A549 (cell line): Measurements from ENCODE around the gene ANXA10. TPM values are rescaled to one million over a fixed set of nuclear protein-coding genes. Genes with fewer than 3 reads are reported as not detected.

ENCODE experiments used
- ATAC-seq, 2 experiments: fragments of 200-7000 bp in 1 of 2; fragments of >200 bp in 1 of 2; cut with Nextera tagmentation in 1 of 2; cut with Tn5 transposase in 1 of 2; 3 replicates each; pipeline versions ENCODE4 v1.8.0 to v1.9.1; 2018 to 2020; ENCODE audit warnings: mild to moderate bottlenecking in 1 of 2, moderate library complexity in 1 of 2
- CTCF ChIA-PET: fragments of 300-600 bp; sonication (Branson Sonifier 250); formaldehyde crosslinking; extraction: SDS; loops from one replicate; lab custom pipeline; 2021; ENCODE audit warnings: antibody characterized with exemption, inconsistent platforms; lab: Yijun Ruan, JAX
- POLR2A ChIA-PET: fragments of 350-600 bp; formaldehyde crosslinking; extraction: SDS; loops from one replicate; lab custom pipeline; 2021; ENCODE audit warnings: antibody characterized with exemption, inconsistent platforms; lab: Yijun Ruan, JAX
- DNase-seq, 2 experiments: peaks; one replicate each; pipeline versions ENCODE4 v3.0.0 to v3.0.0-alpha.2; 2011 to 2016; ENCODE audit warnings: low read depth in 1 of 2, low spot score in 1 of 2
- FAIRE-seq: peaks from 2 replicates; lab custom pipeline; 2011; peaks lifted over from hg19 to GRCh38; lab: Jason Lieb, UNC
- H3K27ac ChIP-seq, 2 experiments: fragments of >200 bp; sonication (Bioruptor Twin); formaldehyde crosslinking; 3 replicates each; pipeline ENCODE4 v1.5.1; 2016 to 2017
- H3K4me1 ChIP-seq: fragments of >200 bp; sonication (Bioruptor Twin); formaldehyde crosslinking; 3 replicates; pipeline ENCODE4 v1.6.1; 2016
- H3K4me2 ChIP-seq: fragments of >200 bp; sonication (Bioruptor Twin); formaldehyde crosslinking; 3 replicates; pipeline ENCODE4 v1.6.1; 2016
- H3K4me3 ChIP-seq: fragments of >200 bp; sonication (Bioruptor Twin); formaldehyde crosslinking; 3 replicates; pipeline ENCODE4 v1.5.1; 2016
- H3K9me3 ChIP-seq: fragments of >200 bp; sonication (Bioruptor Twin); formaldehyde crosslinking; 3 replicates; pipeline ENCODE4 v1.6.1; 2016
- ATOH8 ChIP-seq: fragments of 250-450 bp; sonication (Bioruptor Pico); IDR thresholded peaks from 2 replicates; pipeline ENCODE4 v1.5.0; 2020; ENCODE audit warnings: low read depth, mild to moderate bottlenecking, moderate library complexity
- BCL3 ChIP-seq: fragments of >200 bp; sonication (Bioruptor Twin); formaldehyde crosslinking; IDR thresholded peaks from 3 replicates; pipeline ENCODE4 v1.6.1; 2016
- BHLHE40 ChIP-seq: IDR thresholded peaks from 2 replicates; pipeline ENCODE4 v1.6.1; 2012; ENCODE audit warnings: low read depth, low read length, inconsistent platforms
- CBX8 ChIP-seq: fragments of 200-600 bp; sonication (generic); IDR thresholded peaks from 2 replicates; pipeline ENCODE4 v1.6.1; 2016
- CHD4 ChIP-seq: fragments of 200-600 bp; sonication (generic); IDR thresholded peaks from 2 replicates; pipeline ENCODE4 v1.6.1; 2016; ENCODE audit warnings: antibody characterized with exemption, mild to moderate bottlenecking, borderline replicate concordance
- CTCF ChIP-seq: fragments of >200 bp; sonication (Bioruptor Twin); formaldehyde crosslinking; IDR thresholded peaks from 3 replicates; pipeline ENCODE4 v1.5.1; 2016
- FOSL2 ChIP-seq, 2 experiments: fragments of 450-650 bp in 1 of 2; fragments of >200 bp in 1 of 2; sonication (Bioruptor Twin) in 1 of 2; formaldehyde crosslinking; IDR thresholded peaks; 2 replicates each; pipeline versions ENCODE4 v1.5.0 to v1.6.1; 2016 to 2020; ENCODE audit warnings: mild to moderate bottlenecking in 1 of 2, moderate library complexity in 1 of 2
- HES2 ChIP-seq: fragments of >200 bp; sonication (Bioruptor Twin); formaldehyde crosslinking; IDR thresholded peaks from 2 replicates; pipeline ENCODE4 v1.6.1; 2016
- JUNB ChIP-seq: fragments of >200 bp; sonication (Bioruptor Twin); formaldehyde crosslinking; IDR thresholded peaks from 2 replicates; pipeline ENCODE4 v1.6.1; 2016
- MAX ChIP-seq: IDR thresholded peaks from 2 replicates; pipeline ENCODE4 v1.6.1; 2012
- NFE2L2 ChIP-seq: fragments of 150-350 bp; conservative IDR thresholded peaks from 2 replicates; pipeline ENCODE4 v1.6.1; 2014; ENCODE audit warnings: low read length
- PHF8 ChIP-seq: fragments of 200-600 bp; sonication (generic); IDR thresholded peaks from 2 replicates; pipeline ENCODE4 v1.6.1; 2016; ENCODE audit warnings: low read depth, mild to moderate bottlenecking, antibody characterized with exemption, moderate library complexity, borderline replicate concordance
- POLR2A ChIP-seq: IDR thresholded peaks from 2 replicates; pipeline ENCODE4 v1.6.1; 2012; ENCODE audit warnings: mild to moderate bottlenecking, low read length
- POLR2AphosphoS2 ChIP-seq: conservative IDR thresholded peaks from 2 replicates; pipeline ENCODE4 v1.6.1; 2012; ENCODE audit warnings: low read length, improper control_type of control experiment, inconsistent platforms
- RARB ChIP-seq: fragments of 250-450 bp; sonication (Bioruptor Pico); IDR thresholded peaks from 2 replicates; pipeline ENCODE4 v1.8.0; 2021; ENCODE audit warnings: mild to moderate bottlenecking, moderate library complexity
- RNF2 ChIP-seq: fragments of 200-600 bp; sonication (generic); IDR thresholded peaks from 2 replicates; pipeline ENCODE4 v1.6.1; 2016; ENCODE audit warnings: low read depth, mild to moderate bottlenecking, antibody characterized with exemption, moderate library complexity, borderline replicate concordance
- SREBF2 ChIP-seq: fragments of 450-650 bp; IDR thresholded peaks from 2 replicates; pipeline ENCODE4 v1.6.1; 2014; ENCODE audit warnings: mild to moderate bottlenecking, moderate library complexity
- ZFP36 ChIP-seq: fragments of 450-650 bp; IDR thresholded peaks from 2 replicates; pipeline ENCODE4 v1.6.1; 2014; ENCODE audit warnings: borderline replicate concordance; ENCODE audit not compliant: partially characterized antibody
- ZNF302 ChIP-seq: fragments of 250-450 bp; sonication (Bioruptor Pico); IDR thresholded peaks from 2 replicates; pipeline ENCODE4 v1.9.0; 2021; ENCODE audit warnings: inconsistent platforms, mild to moderate bottlenecking, moderate library complexity
- ZSCAN20 ChIP-seq: fragments of 250-450 bp; sonication (Bioruptor Pico); IDR thresholded peaks from 2 replicates; pipeline ENCODE4 v1.8.0; 2022; ENCODE audit warnings: mild to moderate bottlenecking, moderate library complexity
- WGBS: methylation state at CpG from one replicate; pipeline ENCODE4 v1.1.6; 2017; ENCODE audit errors: missing lambda C conversion rate; 5-methylcytosine and 5-hydroxymethylcytosine counted together
- polyA plus RNA-seq, 4 experiments: library from polyadenylated mRNA; depleted of rRNA in 3 of 4; stranded (reverse); fragments of >200 nt; fragmentation: RNase III in 1 of 4; extraction: RNeasy Plus Mini Kit Qiagen cat#74134 plus additional on column Dnase treatment in 1 of 4; gene quantifications; 2 replicates in 3 of 4; 3 replicates in 1 of 4; pipeline ENCODE4 v1.2.3, GENCODE V29; 2011 to 2017

ANXA10 gene
- polyA plus RNA-seq, 2 of the 4 experiments (the other 2 are of a cell fraction), result 1.7 to 4.0 TPM

GRCh38 chr4:168154546-168155277 lies 62.4 kb downstream of the ANXA10 start (continued):
- TF ChIP-seq ZFP36, result no peak
- TF ChIP-seq BHLHE40, result no peak
- TF ChIP-seq MAX, result no peak
- TF ChIP-seq RNF2, result no peak

GRCh38 chr4:168162604-168163003 lies 70.3 kb downstream of the ANXA10 start:
- H3K4me3 ChIP-seq, result no peak overlapping the region
- peaks cover 8% of the 10 kb centered on the region; the same call in 1 of the 3 replicates for H3K4me1 ChIP-seq
- ATAC-seq (no peak), DNase-seq (no peak), FAIRE-seq (no peak)
- TF ChIP-seq MAX, result no peak
- TF ChIP-seq NFE2L2, result no peak
- no peak for TF ChIP-seq HES2
- TF ChIP-seq ATOH8, result no peak
- no peak for TF ChIP-seq CBX8
- TF ChIP-seq SREBF2, result no peak
- no peak for TF ChIP-seq PHF8
- TF ChIP-seq CTCF, result no peak
- no peak for TF ChIP-seq ZSCAN20 (CRISPR knock-in tag)
- TF ChIP-seq POLR2AphosphoS2, result no peak
- no peak for TF ChIP-seq ZNF302 (CRISPR knock-in tag)
- TF ChIP-seq RNF2, result no peak
- no peak for TF ChIP-seq FOSL2 (IDR thresholded peaks at IDR 0.05)
- TF ChIP-seq FOSL2 (CRISPR knock-in tag; IDR thresholded peaks at IDR 0.05), result no peak
- TF ChIP-seq RARB, result no peak
- no peak for TF ChIP-seq ZFP36
- TF ChIP-seq POLR2A, result no peak
- TF ChIP-seq JUNB, result no peak
- H3K27ac ChIP-seq, result no peak overlapping the region
- CTCF ChIA-PET, result no interaction called here
- H3K4me2 ChIP-seq, result no peak overlapping the region
- H3K9me3 ChIP-seq, result peaks cover 6% of the 10 kb centered on the region; the same call in 1 of the 3 replicates
- POLR2A ChIA-PET, result no interaction called here

- ATAC-seq, result no peak
- WGBS, result 91% methylated on average over 2 of the region's 2 CpGs
- DNase-seq, result no peak
- Histone ChIP-seq H3K4me2 (no peak overlapping the region), H3K4me1 (peaks cover 8% of the 10 kb centered on the region; the same call in 1 of the 3 replicates), H3K4me3 (no peak overlapping the region), H3K9me3 (peaks cover 6% of the 10 kb centered on the region; the same call in 1 of the 3 replicates), H3K27ac (no peak overlapping the region)
- FAIRE-seq, result no peak
- ChIA-PET CTCF (interaction anchor here (1.2 kb wide), 1 partner anchor 10 kb away, joined by 3 read pairs; no protein-coding TSS in a partner anchor), POLR2A (no interaction called here)
- TF ChIP-seq CHD4 (no peak), BCL3 (no peak), ATOH8 (no peak), HES2 (no peak)
Observed at GRCh38 chr4:168163106-168163505, 70.8 kb downstream of the ANXA10 start.
